Suprapubic skin (tissue), 4 donors: ENCODE results near the gene ALDH18A1.

ENCODE experiments used
- EP300 ChIP-seq: sonication (generic); formaldehyde crosslinking; IDR thresholded peaks from one replicate; pipeline ENCODE4 v1.6.1; 2017; ENCODE audit warnings: antibody characterized with exemption
- POLR2A ChIP-seq, 2 donors: fragments of 450-650 bp; IDR thresholded peaks; one replicate each; pipeline ENCODE4 v1.6.1; 2017; ENCODE audit warnings: antibody characterized with exemption in 2 of 2, mild to moderate bottlenecking in 2 of 2, moderate library complexity in 2 of 2
- POLR2AphosphoS5 ChIP-seq, 3 donors: sonication (generic); formaldehyde crosslinking; IDR thresholded peaks; one replicate each; pipeline ENCODE4 v1.6.1; 2017; ENCODE audit warnings: antibody characterized with exemption in 3 of 3
- TF ChIP-seq, protein P1 (sequence below), 2 donors: fragments of 200-600 bp in 1 of 2; fragments of 450-650 bp in 1 of 2; sonication (generic) in 1 of 2; IDR thresholded peaks; one replicate each; pipeline ENCODE4 v1.5.1; 2016 to 2019; ENCODE audit warnings: antibody characterized with exemption in 2 of 2, mild to moderate bottlenecking in 1 of 2, moderate library complexity in 1 of 2

DNA sequence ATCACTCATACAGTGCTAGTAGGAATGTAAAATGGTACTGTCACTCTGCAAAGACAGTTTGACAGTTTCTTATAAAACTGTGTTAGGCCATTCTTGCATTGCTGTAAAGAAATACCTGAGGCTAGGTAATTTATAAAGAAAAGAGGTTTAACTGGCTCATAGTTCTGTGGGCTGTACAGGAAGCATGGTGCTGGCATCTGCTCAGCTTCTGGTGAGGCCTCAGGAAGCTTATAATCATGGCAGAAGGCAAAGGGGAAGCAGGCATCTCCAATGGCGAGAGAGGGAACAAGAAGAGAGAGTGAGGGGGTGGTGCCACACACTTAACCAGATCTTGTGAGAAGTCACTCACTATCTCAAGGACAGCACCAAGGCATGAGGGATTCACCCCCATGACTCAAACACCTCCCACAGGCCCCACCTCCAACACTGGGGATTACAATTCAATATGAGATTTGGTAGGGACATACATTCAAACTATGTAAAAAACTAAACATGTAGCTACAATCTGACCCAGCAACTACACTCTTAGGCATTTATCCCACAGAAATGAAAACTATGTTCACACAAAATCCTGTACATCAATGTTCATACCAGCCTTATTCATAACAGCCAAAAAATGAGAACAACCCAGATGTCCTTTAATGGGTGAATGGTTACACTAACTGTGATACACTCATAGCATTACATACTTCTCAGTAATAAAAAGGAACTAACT lies 5.0 kb downstream of the ALDH18A1 start:
- TF ChIP-seq, protein P1, sequence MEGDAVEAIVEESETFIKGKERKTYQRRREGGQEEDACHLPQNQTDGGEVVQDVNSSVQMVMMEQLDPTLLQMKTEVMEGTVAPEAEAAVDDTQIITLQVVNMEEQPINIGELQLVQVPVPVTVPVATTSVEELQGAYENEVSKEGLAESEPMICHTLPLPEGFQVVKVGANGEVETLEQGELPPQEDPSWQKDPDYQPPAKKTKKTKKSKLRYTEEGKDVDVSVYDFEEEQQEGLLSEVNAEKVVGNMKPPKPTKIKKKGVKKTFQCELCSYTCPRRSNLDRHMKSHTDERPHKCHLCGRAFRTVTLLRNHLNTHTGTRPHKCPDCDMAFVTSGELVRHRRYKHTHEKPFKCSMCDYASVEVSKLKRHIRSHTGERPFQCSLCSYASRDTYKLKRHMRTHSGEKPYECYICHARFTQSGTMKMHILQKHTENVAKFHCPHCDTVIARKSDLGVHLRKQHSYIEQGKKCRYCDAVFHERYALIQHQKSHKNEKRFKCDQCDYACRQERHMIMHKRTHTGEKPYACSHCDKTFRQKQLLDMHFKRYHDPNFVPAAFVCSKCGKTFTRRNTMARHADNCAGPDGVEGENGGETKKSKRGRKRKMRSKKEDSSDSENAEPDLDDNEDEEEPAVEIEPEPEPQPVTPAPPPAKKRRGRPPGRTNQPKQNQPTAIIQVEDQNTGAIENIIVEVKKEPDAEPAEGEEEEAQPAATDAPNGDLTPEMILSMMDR (IDR thresholded peaks at IDR 0.05), result no peak
- TF ChIP-seq POLR2A (IDR thresholded peaks at IDR 0.05) (no peak), POLR2AphosphoS5 (IDR thresholded peaks at IDR 0.05) (no peak), EP300 (no peak)
